AG08395 (cell line): ENCODE measurements around the gene FAM20C.
"Not testable (repeated sequence)": the region's sequence is repeated elsewhere in the genome, so short reads cannot be mapped to it uniquely, and the experiment has no call there.

Experiments used
- DNase-seq: peaks from one replicate; pipeline ENCODE4 v3.0.0; 2012; ENCODE audit warnings: mixed read lengths, low spot score

FAM20C gene

GRCh38 chr7:293681-294439 lies 101.5 kb downstream of the FAM20C start:
- no peak for DNase-seq

GRCh38 chr7:294440-295154 lies 102.2 kb downstream of the FAM20C start:
- no peak for DNase-seq

GRCh38 chr7:295155-296154 lies 103.1 kb downstream of the FAM20C start:
- no peak for DNase-seq

- DNase-seq = no peak
Measured at GRCh38 chr7:296373-296945, 104.1 kb downstream of the FAM20C start.

GRCh38 chr7:297141-297540 lies 104.8 kb downstream of the FAM20C start:
- DNase-seq = not testable (repeated sequence)

- no peak for DNase-seq
Measured at GRCh38 chr7:297611-298374, 105.4 kb downstream of the FAM20C start.

GRCh38 chr7:298375-298702 lies 106.0 kb downstream of the FAM20C start:
- DNase-seq = no peak

GRCh38 chr7:298743-299142 lies 106.4 kb downstream of the FAM20C start:
- no peak for DNase-seq

GRCh38 chr7:299169-299568 lies 106.8 kb downstream of the FAM20C start:
- DNase-seq = no peak

GRCh38 chr7:299628-300027 lies 107.3 kb downstream of the FAM20C start:
- DNase-seq = no peak

GRCh38 chr7:300048-300447 lies 107.7 kb downstream of the FAM20C start:
- no peak for DNase-seq

GRCh38 chr7:300546-301290 lies 108.3 kb downstream of the FAM20C start:
- DNase-seq = no peak

- no peak for DNase-seq
Measured at GRCh38 chr7:301291-302053, 109.1 kb downstream of the FAM20C start.

- no peak for DNase-seq
Measured at GRCh38 chr7:302054-302992, 110.0 kb downstream of the FAM20C start.

GRCh38 chr7:303425-303824 lies 111.1 kb downstream of the FAM20C start:
- DNase-seq = no peak

GRCh38 chr7:303884-304573 lies 111.7 kb downstream of the FAM20C start:
- DNase-seq = no peak

GRCh38 chr7:304574-305409 lies 112.4 kb downstream of the FAM20C start:
- no peak for DNase-seq
